GM19025 (cell line): Measurements from ENCODE around the gene ZBTB43.
"Not testable (repeated sequence)": the region's sequence is repeated elsewhere in the genome, so short reads cannot be mapped to it uniquely, and the experiment has no call there.

Source experiments
- ATAC-seq: cut with Tn5 transposase; IDR thresholded peaks from one replicate; pipeline ENCODE4 v1.9.1; 2021; ENCODE audit warnings: mild to moderate bottlenecking, low read depth, moderate library complexity; ENCODE audit not compliant: unreplicated experiment

The ZBTB43 gene

GRCh38 chr9:126824052-126824451, 19.2 kb downstream of the ZBTB43 start:
- not testable (repeated sequence) for ATAC-seq

DNA sequence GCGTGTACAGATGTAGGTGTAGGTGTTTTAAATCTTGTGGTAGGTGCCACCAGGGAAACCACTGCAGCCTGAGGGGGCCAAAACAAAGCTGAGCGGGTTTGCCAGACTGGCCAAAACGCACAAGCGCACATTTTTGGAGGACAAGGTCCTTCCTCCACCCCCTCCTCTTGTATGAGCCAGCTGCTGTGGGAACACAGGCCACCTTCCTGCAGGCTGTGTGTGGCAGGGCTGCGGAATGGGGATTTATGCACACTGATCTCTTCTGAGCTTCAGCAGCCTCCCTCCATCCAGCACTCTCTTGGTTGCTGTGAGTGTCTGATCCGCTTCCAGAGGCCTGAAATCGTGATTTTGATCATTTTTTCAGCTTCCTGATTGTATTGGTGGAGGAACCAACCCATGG, 22.4 kb downstream of the ZBTB43 start:
- no peak for ATAC-seq

DNA sequence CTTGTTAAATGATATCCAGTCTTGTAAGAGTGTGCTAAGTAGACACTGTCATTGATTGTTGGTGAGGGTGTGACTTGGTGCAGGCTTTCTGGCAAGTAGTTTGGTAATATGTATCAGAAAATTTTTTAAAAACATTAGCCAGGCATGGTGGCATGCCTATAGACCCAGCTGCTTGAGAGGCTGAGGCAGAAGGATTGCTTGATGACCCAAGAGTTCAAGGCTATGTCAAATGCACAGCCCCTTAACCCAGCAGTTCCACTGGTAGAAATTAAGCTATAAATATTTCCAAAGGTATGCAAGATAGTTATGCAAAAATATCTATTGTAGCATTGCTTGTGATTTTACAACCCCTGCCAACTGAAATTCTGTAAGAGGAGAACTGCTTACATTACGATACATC, 24.2 kb downstream of the ZBTB43 start:
- no peak for ATAC-seq

DNA sequence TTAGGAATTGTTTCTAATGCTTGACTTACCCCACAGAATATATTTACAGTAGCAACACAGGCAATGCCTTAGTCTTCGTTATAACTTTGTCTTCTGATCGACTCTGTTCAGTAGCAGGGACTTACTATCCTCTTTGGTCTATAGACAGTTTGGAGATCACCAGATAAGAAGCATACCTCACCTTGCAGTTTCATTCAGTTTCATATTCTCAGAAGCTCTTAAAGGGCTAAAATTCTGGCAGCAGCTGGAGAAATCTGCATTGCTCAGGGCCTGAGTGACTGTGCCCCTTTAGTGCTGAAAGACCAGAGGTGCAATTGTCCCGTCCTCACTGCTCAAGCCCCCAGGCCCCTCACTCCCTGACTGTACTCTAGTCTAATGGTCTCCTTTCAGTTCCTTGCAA, 26.0 kb downstream of the ZBTB43 start:
- no peak for ATAC-seq

DNA sequence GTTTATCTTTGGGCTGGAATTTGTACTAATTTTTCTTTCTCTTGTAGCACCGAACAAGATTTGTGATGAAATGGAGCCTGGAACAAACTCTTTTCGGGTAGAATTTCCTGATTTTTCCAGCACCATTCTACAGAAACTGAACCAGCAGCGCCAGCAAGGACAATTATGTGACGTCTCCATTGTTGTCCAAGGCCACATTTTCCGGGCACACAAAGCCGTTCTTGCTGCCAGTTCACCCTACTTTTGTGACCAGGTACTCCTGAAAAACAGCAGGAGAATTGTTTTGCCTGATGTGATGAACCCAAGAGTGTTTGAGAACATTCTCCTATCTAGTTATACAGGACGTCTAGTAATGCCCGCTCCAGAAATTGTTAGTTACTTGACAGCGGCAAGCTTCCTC, 27.6 kb downstream of the ZBTB43 start:
- ATAC-seq, result no peak

GRCh38 chr9:126833020-126833419, 28.2 kb downstream of the ZBTB43 start:
- no peak for ATAC-seq

DNA sequence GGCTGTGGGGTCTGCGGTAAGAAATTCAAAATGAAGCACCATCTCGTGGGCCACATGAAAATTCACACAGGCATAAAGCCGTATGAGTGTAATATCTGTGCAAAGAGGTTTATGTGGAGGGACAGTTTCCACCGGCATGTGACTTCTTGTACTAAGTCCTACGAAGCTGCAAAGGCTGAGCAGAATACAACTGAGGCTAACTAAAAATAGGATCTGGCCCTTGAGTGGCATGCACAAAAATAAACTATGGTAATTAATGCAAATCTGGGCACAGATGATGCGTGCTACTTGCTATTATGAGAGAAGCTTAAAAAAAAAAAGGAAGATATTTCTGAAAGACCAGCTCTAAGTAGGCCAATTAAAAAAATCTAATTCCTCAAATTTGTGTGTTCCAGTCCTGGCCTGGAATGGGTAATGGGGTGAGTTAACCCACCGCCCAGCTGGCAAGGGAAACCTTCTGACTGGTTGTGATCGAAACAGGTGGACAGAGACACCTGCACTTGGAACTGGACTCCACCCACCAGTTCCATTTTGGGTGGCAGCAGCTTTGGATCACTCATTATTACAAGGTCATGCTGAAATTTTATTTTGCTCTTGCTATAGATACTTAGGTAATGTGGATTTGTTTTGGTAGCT, 29.0 kb downstream of the ZBTB43 start:
- ATAC-seq, result no peak

DNA sequence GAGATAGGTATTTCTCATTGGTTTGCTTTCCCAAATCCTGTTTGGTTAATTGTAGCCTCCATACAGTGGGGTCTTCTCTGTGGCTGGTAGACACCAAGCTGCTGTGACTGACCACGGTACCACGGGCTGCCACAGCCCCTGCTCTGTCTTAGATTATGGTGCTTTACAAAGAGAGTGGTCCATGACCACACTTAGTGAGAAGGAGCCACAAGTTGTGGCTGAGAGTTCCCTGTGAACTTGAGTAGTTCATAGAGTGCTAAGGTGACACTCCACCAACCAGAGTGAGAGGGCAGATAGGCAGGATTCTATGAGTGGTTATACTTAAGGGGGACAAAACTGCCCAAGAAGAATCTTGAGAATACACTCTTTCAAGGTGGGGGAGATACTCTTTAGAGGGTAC, 29.8 kb downstream of the ZBTB43 start:
- no peak for ATAC-seq

DNA sequence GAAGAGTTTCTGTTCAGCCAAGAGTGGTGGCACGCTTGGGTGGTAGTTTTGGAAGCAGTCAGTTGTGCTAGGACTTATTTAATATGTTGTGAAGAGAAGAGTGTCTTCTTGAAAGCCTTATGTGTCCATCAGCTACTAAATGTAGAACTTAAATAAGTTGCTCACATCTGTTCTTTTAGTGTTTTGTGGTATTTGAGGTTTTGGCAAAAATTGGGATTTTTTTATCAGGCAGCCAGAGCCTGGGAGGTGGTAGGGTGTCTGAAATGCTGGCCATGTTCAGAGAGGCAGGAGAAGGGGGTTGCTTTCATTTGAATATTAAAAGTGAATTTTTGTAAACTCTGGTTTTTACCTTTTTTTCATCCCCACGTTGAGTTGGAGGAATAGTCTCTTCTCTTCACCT, 31.4 kb downstream of the ZBTB43 start:
- no peak for ATAC-seq

- ATAC-seq, result no peak
Measured at GRCh38 chr9:126838055-126838811, 33.4 kb downstream of the ZBTB43 start.

DNA sequence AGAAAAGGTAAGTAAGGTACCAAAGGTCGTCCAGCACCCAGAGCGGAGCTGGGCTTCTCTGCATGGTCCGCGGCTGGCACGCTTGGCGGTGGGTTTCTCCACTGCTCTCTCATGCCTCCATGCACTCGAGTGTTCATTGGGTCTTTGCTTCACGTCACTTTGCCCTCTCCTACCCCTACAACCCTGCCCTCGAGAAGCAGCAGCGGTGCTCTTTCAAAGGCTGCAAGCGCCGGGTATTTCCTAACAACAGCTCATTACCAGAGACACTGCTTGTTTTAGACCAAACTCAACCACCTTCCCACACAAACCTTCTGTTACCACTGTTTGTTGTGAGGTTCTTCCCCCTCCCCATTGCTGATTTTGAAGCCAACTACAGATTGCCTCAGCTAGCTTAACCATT, 34.1 kb downstream of the ZBTB43 start:
- ATAC-seq, result peak; percentile 51

GRCh38 chr9:126839301-126839700, 34.5 kb downstream of the ZBTB43 start:
- ATAC-seq, result no peak

- no peak for ATAC-seq
Measured at GRCh38 chr9:126842220-126842842, 37.5 kb downstream of the ZBTB43 start.

- no peak for ATAC-seq
Measured at GRCh38 chr9:126842977-126843799, 38.3 kb downstream of the ZBTB43 start.

DNA sequence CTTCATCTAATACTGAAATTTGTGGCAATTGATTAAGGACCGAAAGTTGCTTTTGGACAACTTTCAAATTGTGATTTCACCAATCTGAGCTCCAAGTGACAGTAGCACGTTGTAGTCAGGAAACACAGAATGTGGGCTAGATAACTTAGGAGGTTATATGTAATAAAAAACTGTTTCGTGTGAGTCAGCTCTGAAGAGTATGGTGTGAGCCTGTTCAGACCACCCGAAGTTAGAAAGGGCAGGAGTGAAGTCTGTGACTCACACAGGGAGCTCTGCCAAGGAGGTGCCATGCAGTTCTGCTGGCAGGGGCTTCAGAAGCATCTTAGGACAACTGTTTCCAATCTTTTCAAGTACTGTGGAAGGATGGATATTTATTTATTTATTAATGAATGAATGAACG, 39.2 kb downstream of the ZBTB43 start:
- ATAC-seq, result no peak

DNA sequence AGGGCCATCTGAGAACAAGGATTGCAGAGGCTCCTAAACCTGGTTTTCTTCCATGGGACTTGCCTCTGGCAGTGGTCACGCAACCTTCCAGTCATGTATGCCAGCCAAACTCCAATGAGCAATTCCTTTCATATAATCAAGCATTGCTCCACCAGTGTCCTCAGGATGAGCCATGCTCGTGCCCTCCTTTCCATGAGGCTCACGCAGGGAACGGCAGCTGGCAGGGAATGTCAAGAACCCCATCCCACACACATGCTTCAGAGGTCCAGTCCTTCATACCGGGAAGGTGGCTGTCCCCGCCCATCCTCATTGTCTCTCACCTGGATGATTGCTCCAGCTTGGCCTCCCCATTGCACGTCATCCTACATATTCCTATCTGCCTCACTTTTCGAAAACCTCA, 42.2 kb downstream of the ZBTB43 start:
- ATAC-seq, result no peak

DNA sequence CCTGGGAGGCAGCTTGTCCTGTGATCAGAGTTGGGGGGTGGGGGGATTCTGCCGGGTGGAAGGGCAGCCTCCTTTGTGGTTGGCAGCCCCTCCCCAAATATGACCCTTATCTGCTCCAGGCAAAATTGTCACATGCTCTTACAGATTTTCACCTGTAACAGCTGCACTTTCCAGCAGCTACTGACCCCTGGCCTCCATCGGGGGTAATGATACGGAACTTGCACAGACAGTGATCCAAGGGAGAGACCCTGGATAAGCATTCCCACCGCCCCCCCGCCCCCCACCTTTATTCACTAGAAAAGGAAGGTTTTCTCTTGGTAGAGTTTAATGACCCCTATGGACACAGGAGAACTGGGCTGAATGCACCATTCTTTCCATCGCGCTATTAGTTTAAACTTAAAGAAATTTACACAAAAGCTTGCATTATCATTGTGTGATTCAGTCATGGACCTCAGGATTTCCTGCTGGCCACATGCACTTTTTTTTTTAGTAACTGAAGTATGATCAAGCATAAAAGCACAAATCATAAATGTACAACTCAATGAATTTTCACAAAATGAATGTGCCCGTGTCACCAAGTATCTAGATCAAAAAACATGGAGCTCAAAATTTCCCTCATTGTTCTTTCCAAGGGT, 44.9 kb downstream of the ZBTB43 start:
- ATAC-seq, result no peak

DNA sequence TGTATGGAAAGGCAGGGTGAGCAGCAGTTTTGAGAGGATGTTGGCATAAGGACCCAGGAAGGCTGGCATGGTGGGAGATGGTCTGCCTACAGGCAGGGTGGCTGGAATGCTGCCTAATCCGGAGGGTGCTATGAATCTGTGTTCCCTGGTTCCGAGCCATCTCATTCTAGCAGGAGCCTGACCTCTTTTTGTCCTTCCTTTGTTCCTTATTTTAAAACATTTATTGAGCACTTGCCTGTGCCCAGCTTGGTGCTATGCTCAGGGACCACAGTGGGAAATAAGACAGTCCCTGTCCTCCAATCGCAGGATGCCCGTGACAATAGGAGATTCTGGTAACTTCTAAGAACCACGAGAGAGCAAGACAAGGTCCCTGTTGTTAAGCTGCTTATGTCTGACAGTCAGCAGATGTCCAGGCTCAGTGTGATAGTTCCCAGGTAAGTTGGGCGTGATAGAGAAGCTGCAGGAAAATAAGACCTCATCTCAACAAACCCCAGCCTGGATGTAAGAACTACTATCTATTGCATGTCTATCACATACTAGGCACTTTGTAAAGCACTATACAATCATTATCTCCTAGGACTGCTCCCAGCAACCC, 46.5 kb downstream of the ZBTB43 start:
- ATAC-seq, result no peak

- no peak for ATAC-seq
Measured at GRCh38 chr9:126852086-126852688, 47.3 kb downstream of the ZBTB43 start.

DNA sequence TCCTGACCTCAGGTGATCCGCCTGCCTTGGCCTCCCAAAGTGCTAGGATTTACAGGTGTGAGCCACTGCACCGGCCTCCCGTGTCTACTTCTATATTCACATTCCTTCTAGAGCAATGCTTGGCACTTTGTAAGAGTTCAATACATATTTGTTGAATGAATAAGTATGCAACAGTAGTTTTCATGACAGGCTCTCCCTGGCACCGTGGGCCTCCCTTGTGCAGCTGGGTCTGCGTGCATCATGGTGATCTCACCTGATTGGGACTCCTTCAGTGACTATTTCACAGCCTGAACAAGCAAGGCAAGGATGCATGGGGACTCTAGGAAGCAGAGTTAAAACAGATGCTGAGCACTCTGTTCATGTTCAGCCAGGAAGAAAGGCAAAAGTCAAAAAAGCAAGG, 48.8 kb downstream of the ZBTB43 start:
- no peak for ATAC-seq
